GM23248 (cell line): ENCODE results near the gene KCTD14.

Source experiments
- EZH2 ChIP-seq: fragments of 200-600 bp; sonication (generic); IDR thresholded peaks from 2 replicates; pipeline ENCODE4 v1.6.1; 2018; ENCODE audit warnings: antibody characterized with exemption, mild to moderate bottlenecking; ENCODE audit not compliant: insufficient read depth, poor library complexity, severe bottlenecking
- EZH2phosphoT487 ChIP-seq: fragments of 200-600 bp; sonication (generic); IDR thresholded peaks from 2 replicates; pipeline ENCODE4 v1.6.1; 2018; ENCODE audit warnings: antibody characterized with exemption, moderate library complexity, mild to moderate bottlenecking, low read depth; ENCODE audit not compliant: insufficient read depth

GRCh38 chr11:78021611-78022010 lies 1.5 kb downstream of the KCTD14 start:
- TF ChIP-seq EZH2 (no peak), EZH2phosphoT487 (no peak)
